Liver (tissue), 9 donors: ENCODE measurements around the gene AGPAT4. TPM values are rescaled to one million over a fixed set of nuclear protein-coding genes. Genes with fewer than 3 reads are reported as not detected.
A peak's percentile ranks its signal among the peaks of the same experiment; 100 is the strongest.

Experiments used
- DNase-seq: peaks from one replicate; pipeline ENCODE4 v3.0.0-alpha.2; 2017; ENCODE audit warnings: low spot score
- H3K27ac ChIP-seq, 2 donors: one replicate each; pipeline ENCODE4 v1.7.0; 2013; ENCODE audit warnings: inconsistent platforms in 2 of 2, low read length in 2 of 2, control low read depth in 1 of 2, low read depth in 1 of 2, mild to moderate bottlenecking in 1 of 2
- H3K27me3 ChIP-seq, 4 donors: one replicate each; pipeline versions ENCODE4 v1.6.1 to v1.7.0; 2013; ENCODE audit warnings: low read length in 3 of 4, inconsistent platforms in 1 of 4, mild to moderate bottlenecking in 1 of 4, moderate library complexity in 1 of 4; ENCODE audit not compliant: control insufficient read depth in 4 of 4, insufficient read depth in 4 of 4
- H3K36me3 ChIP-seq, 4 donors: one replicate each; pipeline versions ENCODE4 v1.6.1 to v1.7.0; 2013; ENCODE audit warnings: low read length in 3 of 4, mild to moderate bottlenecking in 3 of 4, low read depth in 1 of 4, moderate library complexity in 1 of 4; ENCODE audit not compliant: control insufficient read depth in 4 of 4, insufficient read depth in 3 of 4
- H3K4me1 ChIP-seq, 4 donors: one replicate each; pipeline versions ENCODE4 v1.6.1 to v1.7.0; 2013; ENCODE audit warnings: low read length in 3 of 4, mild to moderate bottlenecking in 3 of 4, moderate library complexity in 1 of 4; ENCODE audit not compliant: control insufficient read depth in 4 of 4, insufficient read depth in 4 of 4
- H3K4me3 ChIP-seq, 3 donors: one replicate each; pipeline versions ENCODE4 v1.6.1 to v1.7.0; 2013; ENCODE audit warnings: low read length in 3 of 3, control low read depth in 1 of 3, low read depth in 1 of 3, mild to moderate bottlenecking in 1 of 3
- H3K9ac ChIP-seq, 2 donors: one replicate each; pipeline ENCODE4 v1.7.0; 2013; ENCODE audit warnings: low read length in 2 of 2, mild to moderate bottlenecking in 2 of 2, moderate library complexity in 2 of 2, control low read depth in 1 of 2, low read depth in 1 of 2
- H3K9me3 ChIP-seq, 4 donors: one replicate each; pipeline versions ENCODE4 v1.6.1 to v1.7.0; 2013; ENCODE audit warnings: low read length in 3 of 4; ENCODE audit not compliant: control insufficient read depth in 4 of 4
- ATF3 ChIP-seq: IDR thresholded peaks from 2 replicates; pipeline ENCODE4 v1.6.1; 2016; ENCODE audit warnings: antibody characterized with exemption
- FOXA2 ChIP-seq: IDR thresholded peaks from 2 replicates; pipeline ENCODE4 v1.6.1; 2016; ENCODE audit warnings: antibody characterized with exemption
- GABPA ChIP-seq, 2 donors: IDR thresholded peaks in 1 of 2; conservative IDR thresholded peaks in 1 of 2; 2 replicates each; pipeline ENCODE4 v1.6.1; 2016; ENCODE audit warnings: antibody characterized with exemption in 2 of 2, mild to moderate bottlenecking in 1 of 2, moderate library complexity in 1 of 2
- HNF4A ChIP-seq, 2 donors: conservative IDR thresholded peaks; 2 replicates each; pipeline ENCODE4 v1.6.1; 2016; ENCODE audit warnings: antibody characterized with exemption in 2 of 2, mild to moderate bottlenecking in 2 of 2
- JUND ChIP-seq, 2 donors: IDR thresholded peaks; 2 replicates each; pipeline ENCODE4 v1.6.1; 2016; ENCODE audit warnings: antibody characterized with exemption in 2 of 2
- MAX ChIP-seq: IDR thresholded peaks from 2 replicates; pipeline ENCODE4 v1.6.1; 2016; ENCODE audit warnings: antibody characterized with exemption
- RAD21 ChIP-seq, 2 donors: IDR thresholded peaks; 2 replicates each; pipeline ENCODE4 v1.6.1; 2016; ENCODE audit warnings: antibody characterized with exemption in 2 of 2, mild to moderate bottlenecking in 2 of 2
- REST ChIP-seq: IDR thresholded peaks from 2 replicates; pipeline ENCODE4 v1.6.1; 2016; ENCODE audit warnings: antibody characterized with exemption, mild to moderate bottlenecking
- RXRA ChIP-seq, 2 donors: IDR thresholded peaks; 2 replicates each; pipeline ENCODE4 v1.6.1; 2017 to 2018; ENCODE audit warnings: antibody characterized with exemption in 2 of 2, mild to moderate bottlenecking in 1 of 2
- SP1 ChIP-seq: IDR thresholded peaks from 2 replicates; pipeline ENCODE4 v1.6.1; 2018; ENCODE audit warnings: antibody characterized with exemption, mild to moderate bottlenecking
- TAF1 ChIP-seq: conservative IDR thresholded peaks from 2 replicates; pipeline ENCODE4 v1.6.1; 2016; ENCODE audit warnings: antibody characterized with exemption, mild to moderate bottlenecking
- YY1 ChIP-seq: IDR thresholded peaks from 2 replicates; pipeline ENCODE4 v1.6.1; 2016; ENCODE audit warnings: antibody characterized with exemption, mild to moderate bottlenecking
- WGBS: extraction: QIAGEN DNeasy Blood & Tissue Kit; methylation state at CpG from one replicate; pipeline ENCODE4 v1.1.7; 2013; 5-methylcytosine and 5-hydroxymethylcytosine counted together
- polyA plus RNA-seq, 2 donors: library from polyadenylated mRNA; stranded (reverse) in 1 of 2; unstranded in 1 of 2; fragments of 200-250 nt in 1 of 2; fragments of >200 nt in 1 of 2; fragmentation: Nextera tagmentation in 1 of 2; extraction: Ambion mirVana in 1 of 2; gene quantifications; one replicate each; pipeline versions ENCODE4 v1.2.1 to v1.2.3, GENCODE V29; 2013 to 2015
- total RNA-seq, 2 donors: library from RNA; depleted of rRNA; stranded (reverse); fragments of >200 nt; gene quantifications; one replicate each; pipeline ENCODE4 v1.2.3, GENCODE V29; 2014
- donor health status: healthy.
- donor health status: healthy.
- donor health status: healthy.
- donor health status: healthy.
- donor health status: healthy.

AGPAT4 gene
- total RNA-seq (10 to 100 TPM in 1 of 2 donors, under 1 TPM in 1; 0.92 to 17.5 TPM), polyA plus RNA-seq (under 1 TPM; 0.44 to 0.46 TPM)

GRCh38 chr6:161273752-161274487 is at the start of gene AGPAT4:
Gene AGPAT4, minus strand, starts transcription at chr6:161274061. Its CDS starts 41,848 bp downstream, at chr6:161232213.
- H3K27ac ChIP-seq: peak within 1 kb of the TSS in 1 of 2 donors; percentile 19
- no peaks in the 10 kb centered on the region for H3K9me3 ChIP-seq
- peak; percentile 66 for DNase-seq
- WGBS: 4% methylated on average over 21 of the region's 21 CpGs
- H3K36me3 ChIP-seq: no peaks in the 10 kb centered on the region
- no peak within 1 kb of the TSS for H3K9ac ChIP-seq
- TF ChIP-seq ATF3: no peak
- TF ChIP-seq GABPA (IDR thresholded peaks at IDR 0.05 in 1 of 2, conservative IDR thresholded peaks at IDR 0.05 in 1 of 2): peak; percentile 36 to 39
- TF ChIP-seq FOXA2: no peak
- TF ChIP-seq TAF1: peak; percentile 79
- peak in 1 of 2 donors; percentile 10 for TF ChIP-seq RAD21 (IDR thresholded peaks at IDR 0.05)
- TF ChIP-seq JUND (IDR thresholded peaks at IDR 0.05): peak; percentile 66 to 77
- peak; percentile 21 for TF ChIP-seq SP1
- peak; percentile 37 for TF ChIP-seq REST
- H3K4me3 ChIP-seq: peak within 1 kb of the TSS; percentile 2 to 58 (median 35)
- H3K4me1 ChIP-seq: peaks cover 0 to 9% (median 2%) of the 10 kb centered on the region in 4 donors
- no peaks in the 10 kb centered on the region for H3K27me3 ChIP-seq

GRCh38 chr6:161319231-161319630 is 45.4 kb upstream of the AGPAT4 start:
- no peaks in the 10 kb centered on the region for H3K27me3 ChIP-seq
- 66% methylated on average over 2 of the region's 2 CpGs for WGBS
- no peak for DNase-seq

GRCh38 chr6:161318456-161318855 is 44.6 kb upstream of the AGPAT4 start:
- no peak for TF ChIP-seq YY1
- TF ChIP-seq ATF3: no peak
- TF ChIP-seq FOXA2: no peak
- TF ChIP-seq TAF1: no peak
- no peak for TF ChIP-seq RXRA (IDR thresholded peaks at IDR 0.05)
- TF ChIP-seq GABPA (IDR thresholded peaks at IDR 0.05 in 1 of 2, conservative IDR thresholded peaks at IDR 0.05 in 1 of 2): no peak
- no peak for TF ChIP-seq RAD21 (IDR thresholded peaks at IDR 0.05)
- TF ChIP-seq HNF4A (conservative IDR thresholded peaks at IDR 0.05): no peak
- no peak for TF ChIP-seq REST
- no peak for TF ChIP-seq MAX
- H3K9ac ChIP-seq: no peak overlapping the region
- H3K4me1 ChIP-seq: no peaks in the 10 kb centered on the region
- no peaks in the 10 kb centered on the region for H3K9me3 ChIP-seq
- no peak for DNase-seq
- H3K36me3 ChIP-seq: no peaks in the 10 kb centered on the region
- H3K27me3 ChIP-seq: no peaks in the 10 kb centered on the region
- WGBS: 89% methylated on average over 6 of the region's 6 CpGs
- no peak overlapping the region for H3K27ac ChIP-seq
- H3K4me3 ChIP-seq: no peak overlapping the region

More at GRCh38 chr6:161319231-161319630, 45.4 kb upstream of the AGPAT4 start:
- H3K27ac ChIP-seq: no peak overlapping the region
- H3K9ac ChIP-seq: no peak overlapping the region
- H3K9me3 ChIP-seq: no peaks in the 10 kb centered on the region
- TF ChIP-seq SP1 (no peak), RXRA (IDR thresholded peaks at IDR 0.05) (no peak), HNF4A (conservative IDR thresholded peaks at IDR 0.05) (no peak), FOXA2 (no peak)
- no peaks in the 10 kb centered on the region for H3K4me1 ChIP-seq
- no peak overlapping the region for H3K4me3 ChIP-seq
- no peaks in the 10 kb centered on the region for H3K36me3 ChIP-seq
